GM21360 (cell line): ENCODE measurements around the gene DHX36.

Experiments
- ATAC-seq: cut with Tn5 transposase; IDR thresholded peaks from one replicate; pipeline ENCODE4 v1.9.1; 2021; ENCODE audit warnings: mild to moderate bottlenecking, moderate library complexity; ENCODE audit not compliant: unreplicated experiment

DHX36 gene, protein sequence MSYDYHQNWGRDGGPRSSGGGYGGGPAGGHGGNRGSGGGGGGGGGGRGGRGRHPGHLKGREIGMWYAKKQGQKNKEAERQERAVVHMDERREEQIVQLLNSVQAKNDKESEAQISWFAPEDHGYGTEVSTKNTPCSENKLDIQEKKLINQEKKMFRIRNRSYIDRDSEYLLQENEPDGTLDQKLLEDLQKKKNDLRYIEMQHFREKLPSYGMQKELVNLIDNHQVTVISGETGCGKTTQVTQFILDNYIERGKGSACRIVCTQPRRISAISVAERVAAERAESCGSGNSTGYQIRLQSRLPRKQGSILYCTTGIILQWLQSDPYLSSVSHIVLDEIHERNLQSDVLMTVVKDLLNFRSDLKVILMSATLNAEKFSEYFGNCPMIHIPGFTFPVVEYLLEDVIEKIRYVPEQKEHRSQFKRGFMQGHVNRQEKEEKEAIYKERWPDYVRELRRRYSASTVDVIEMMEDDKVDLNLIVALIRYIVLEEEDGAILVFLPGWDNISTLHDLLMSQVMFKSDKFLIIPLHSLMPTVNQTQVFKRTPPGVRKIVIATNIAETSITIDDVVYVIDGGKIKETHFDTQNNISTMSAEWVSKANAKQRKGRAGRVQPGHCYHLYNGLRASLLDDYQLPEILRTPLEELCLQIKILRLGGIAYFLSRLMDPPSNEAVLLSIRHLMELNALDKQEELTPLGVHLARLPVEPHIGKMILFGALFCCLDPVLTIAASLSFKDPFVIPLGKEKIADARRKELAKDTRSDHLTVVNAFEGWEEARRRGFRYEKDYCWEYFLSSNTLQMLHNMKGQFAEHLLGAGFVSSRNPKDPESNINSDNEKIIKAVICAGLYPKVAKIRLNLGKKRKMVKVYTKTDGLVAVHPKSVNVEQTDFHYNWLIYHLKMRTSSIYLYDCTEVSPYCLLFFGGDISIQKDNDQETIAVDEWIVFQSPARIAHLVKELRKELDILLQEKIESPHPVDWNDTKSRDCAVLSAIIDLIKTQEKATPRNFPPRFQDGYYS

DNA sequence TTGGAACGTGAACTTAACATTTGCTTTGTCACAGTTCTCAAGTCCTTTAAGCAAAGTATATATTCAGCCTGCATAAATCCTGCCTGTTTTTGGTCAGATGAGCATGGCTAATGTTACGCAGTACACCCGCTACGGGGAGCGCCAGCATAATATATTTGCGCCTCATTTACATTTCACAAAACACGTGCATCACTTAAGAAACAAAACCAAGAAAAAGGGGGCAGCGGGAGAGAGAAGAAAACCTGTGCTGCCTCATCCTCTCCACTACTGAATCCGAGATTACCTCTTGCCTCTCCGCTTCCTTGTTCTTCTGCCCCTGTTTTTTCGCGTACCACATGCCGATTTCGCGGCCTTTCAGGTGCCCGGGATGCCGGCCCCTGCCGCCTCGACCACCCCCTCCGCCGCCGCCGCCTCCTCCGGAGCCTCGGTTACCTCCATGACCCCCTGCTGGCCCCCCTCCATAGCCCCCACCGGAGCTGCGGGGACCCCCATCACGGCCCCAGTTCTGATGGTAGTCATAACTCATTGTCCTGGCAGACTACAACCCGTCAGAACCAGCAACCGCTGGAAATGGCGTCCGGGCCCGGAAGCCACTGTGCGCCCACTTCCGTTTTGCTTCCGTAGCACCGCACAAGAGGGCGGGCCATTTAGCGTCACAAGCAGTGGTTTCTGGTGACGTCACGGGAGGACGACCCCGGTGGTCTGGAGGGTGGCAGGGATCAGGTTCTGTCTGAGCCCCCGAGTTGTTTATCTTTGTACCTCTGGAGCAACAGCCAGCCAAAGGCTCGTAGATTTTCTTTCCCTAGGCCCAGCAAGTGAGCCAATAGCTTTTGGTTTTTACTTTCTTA, at the start of gene DHX36:
Gene DHX36 (minus strand): TSS at position 597 of the 848 bp plus-strand sequence. CDS start 71 bp downstream, at position 526.
- ATAC-seq, result peak; percentile 96

DNA sequence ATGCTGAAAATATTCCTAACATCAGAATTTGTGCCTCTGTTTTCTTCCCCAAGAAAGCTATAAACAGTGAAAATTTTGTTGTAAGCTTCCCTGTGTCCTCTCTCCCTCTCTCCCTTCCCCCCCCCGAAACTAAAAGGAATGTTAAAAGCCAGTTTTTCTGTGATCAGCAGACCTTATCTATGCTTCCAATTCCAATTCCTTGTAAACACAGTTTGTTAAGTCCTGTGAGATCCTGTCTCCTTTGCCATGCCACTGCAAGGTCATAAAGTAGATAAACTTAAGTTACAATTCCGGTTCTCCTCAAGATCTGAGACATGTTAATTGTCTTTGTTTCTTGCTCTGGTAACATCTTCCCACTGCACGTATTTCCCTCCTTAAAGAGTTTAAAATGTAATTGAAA, 42.9 kb upstream of the DHX36 start:
- ATAC-seq, result no peak

DNA sequence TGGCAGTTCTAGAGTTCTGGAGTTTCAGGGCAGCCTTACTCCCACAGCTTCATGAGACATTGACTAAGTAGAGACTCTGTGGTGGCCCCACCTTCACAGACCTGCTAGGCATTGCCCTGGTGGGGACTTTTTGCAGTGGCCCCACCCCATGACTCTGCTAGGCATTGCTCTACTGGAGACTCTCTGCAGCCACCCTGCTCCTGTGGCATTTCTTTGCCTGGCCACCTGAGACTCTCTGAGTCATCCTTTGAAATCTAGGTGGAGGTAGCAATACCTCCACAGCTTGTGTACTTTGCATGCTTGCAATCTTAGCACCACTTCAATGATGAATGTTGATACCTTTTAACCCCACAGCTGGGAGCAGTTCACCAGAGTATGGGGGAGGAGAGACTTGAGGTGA, 40.6 kb upstream of the DHX36 start:
- ATAC-seq, result no peak

- no peak for ATAC-seq
Observed at GRCh38 chr3:154361099-154361498, 36.8 kb upstream of the DHX36 start.

GRCh38 chr3:154356009-154356408, 31.7 kb upstream of the DHX36 start:
- ATAC-seq, result no peak

- ATAC-seq, result no peak
Observed at GRCh38 chr3:154349223-154349622, 24.9 kb upstream of the DHX36 start.

GRCh38 chr3:154345422-154346122, 21.3 kb upstream of the DHX36 start:
- no peak for ATAC-seq

DNA sequence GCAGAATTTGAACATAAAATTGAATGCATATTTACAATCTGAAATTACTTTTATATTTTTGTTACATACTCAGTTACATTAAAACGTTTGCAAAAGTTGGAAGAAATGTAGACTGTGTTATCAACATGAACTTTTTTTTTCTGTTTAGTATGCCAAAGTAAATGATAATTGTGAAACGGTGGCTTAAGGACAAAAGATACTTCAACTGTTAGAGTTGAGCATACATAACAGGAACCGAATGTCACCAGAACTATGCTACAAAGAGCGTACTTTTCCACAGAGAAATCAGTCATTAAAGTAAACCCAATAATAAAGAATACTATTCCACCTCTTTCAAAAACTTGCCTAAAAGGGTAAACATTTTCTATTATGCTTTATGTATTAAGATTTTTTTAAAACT, 14.3 kb upstream of the DHX36 start:
- no peak for ATAC-seq

DNA sequence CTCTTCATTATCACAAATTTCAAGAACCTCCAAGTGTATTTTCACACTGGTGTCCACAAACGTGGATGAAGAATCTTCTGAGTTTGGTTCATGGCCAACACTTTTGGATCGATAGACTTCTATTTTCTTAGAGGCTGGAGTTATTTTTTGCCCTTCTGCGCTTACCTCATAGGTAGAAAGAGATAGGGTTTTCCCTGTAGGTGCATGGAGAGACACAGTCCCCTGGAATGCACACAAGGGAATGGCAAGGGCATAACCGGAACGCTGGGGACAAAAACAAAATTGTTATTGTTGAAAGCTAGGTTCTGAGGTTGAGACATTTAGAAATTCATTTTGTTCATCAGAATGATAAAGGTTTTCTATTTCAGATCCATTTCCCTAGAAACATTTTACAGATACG, 13.7 kb upstream of the DHX36 start:
- no peak for ATAC-seq

GRCh38 chr3:154334973-154335420, 10.7 kb upstream of the DHX36 start:
- ATAC-seq, result no peak

DNA sequence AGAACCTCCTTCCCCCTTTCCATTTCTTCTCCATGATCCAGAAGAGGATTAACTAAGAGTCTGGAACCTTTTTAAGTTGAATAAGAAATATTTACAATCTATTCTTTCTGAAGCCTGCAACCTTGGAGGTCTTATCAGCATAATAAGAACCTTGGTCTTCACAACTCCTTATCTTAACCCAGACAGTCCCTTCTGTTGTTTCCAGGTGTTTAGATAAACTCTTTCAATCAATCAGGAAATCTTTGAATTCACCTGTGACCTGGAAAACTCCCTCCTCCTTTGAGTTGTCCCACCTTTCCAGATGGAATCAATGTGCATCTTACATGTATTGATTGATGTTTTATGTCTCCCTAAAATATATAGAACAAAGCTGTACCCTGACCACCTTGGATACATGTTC, 3.6 kb upstream of the DHX36 start:
- no peak for ATAC-seq

GRCh38 chr3:154324919-154325318, 632 bp upstream of the DHX36 start:
- ATAC-seq, result no peak

- no peak for ATAC-seq
Observed at GRCh38 chr3:154316974-154317767, 7.1 kb downstream of the DHX36 start.

DNA sequence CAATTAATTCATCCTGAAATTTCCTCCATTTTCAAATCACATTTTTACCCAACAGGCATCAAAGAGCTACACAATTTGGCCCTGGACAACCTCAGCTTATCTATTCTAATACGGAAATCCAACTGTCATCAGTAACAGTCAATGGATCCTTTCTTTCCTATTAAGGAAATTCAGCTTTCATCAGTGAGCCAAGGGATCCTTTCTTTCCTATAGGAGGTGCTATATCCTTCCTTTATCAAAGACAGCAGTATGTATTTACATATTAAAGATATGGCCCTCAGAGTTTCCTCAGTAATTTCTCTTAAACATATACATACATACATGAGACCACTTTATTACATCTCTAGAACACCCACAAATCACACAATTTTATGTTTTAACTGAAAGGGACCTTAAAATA, 10.1 kb downstream of the DHX36 start:
- ATAC-seq, result no peak

GRCh38 chr3:154310840-154311239, 13.4 kb downstream of the DHX36 start:
- ATAC-seq, result no peak

DNA sequence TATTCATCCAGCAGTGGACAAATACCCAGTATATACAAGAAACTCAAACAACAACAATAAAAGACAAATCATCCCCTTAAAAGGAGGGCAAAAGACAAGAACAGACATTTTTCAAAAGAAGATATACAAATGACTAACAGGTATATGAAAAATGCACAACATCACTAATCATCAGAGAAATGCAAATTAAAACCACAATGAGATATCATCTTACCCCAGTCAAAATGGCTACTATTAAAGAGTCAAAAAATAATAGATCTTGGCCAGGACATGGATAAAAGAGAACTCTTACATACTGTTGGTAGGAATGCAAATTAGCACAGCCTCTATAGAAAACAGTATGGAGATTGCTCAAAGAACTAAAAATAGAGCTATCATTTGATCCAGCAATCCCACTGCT, 16.9 kb downstream of the DHX36 start:
- no peak for ATAC-seq

DNA sequence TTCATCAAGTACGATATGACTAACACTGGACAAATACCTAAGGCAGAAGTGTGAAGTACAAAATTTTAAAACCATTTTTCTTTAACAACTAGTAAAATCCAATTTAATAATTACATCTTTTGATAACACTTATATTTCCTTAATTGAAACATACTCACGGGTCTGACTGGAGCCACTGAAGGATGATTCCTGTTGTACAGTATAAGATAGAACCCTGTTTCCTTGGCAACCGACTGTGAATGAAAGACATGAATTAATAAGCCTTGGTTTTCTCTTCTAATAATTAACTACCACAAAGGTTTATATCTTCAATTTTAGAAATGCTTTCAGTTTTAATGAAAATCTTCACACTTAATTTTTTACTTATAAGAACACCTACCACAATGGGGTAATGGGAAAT, 19.4 kb downstream of the DHX36 start:
- no peak for ATAC-seq

DNA sequence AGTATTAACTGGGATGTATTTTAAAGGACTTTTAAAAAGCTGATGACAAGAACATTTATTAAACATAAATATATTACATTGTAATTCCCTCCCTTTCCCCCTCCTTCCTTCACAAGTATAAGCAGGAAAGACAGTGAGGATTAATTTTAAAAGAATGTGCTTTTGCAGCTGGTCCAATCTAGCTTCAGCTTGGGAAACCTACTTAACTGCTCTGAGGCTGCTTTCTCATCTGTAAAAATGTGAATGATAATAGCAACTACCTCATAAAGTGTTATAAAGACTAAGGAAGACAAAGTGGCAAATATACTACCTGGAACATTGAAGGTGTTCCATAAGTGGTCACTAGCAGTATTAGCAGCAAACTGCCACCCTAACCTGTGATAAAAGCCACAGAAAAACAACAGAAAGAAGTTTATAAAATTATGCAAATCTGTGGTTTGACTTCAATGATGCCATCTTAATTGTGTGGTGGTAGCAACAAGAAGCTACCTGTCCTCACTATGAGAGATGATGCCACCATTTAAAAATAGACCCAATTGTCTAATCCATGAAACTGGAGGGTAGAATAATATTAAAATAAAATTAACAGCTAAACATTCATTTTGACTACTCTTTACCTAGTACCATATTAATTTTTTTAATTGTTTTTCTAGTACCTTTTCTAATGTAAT, 20.0 kb downstream of the DHX36 start:
- ATAC-seq, result no peak

DNA sequence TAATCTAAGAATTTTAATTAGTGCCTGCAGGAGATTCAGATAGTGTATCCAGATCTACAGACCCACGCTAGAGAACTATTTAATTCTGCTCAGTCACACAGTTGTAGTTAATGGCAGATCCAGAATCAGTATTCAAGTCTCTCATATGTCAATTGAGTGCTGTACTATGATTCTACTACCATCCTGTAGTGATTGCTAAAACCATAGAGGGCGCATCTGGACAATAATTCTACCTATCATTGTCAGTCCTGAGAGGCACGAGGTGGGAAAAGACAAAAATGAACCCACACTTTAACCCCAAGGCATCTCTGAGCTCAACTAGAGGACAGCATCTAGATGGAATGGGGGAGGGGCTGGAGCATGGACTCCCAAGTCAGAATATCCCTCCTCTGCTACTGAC, 22.7 kb downstream of the DHX36 start:
- ATAC-seq, result no peak
